CD4-positive, CD25-positive, alpha-beta regulatory T cell (primary cell): ENCODE measurements around the gene CNDP1. TPM values are rescaled to one million over a fixed set of nuclear protein-coding genes. Genes with fewer than 3 reads are reported as not detected.
"Not testable (repeated sequence)": the region's sequence is repeated elsewhere in the genome, so short reads cannot be mapped to it uniquely, and the experiment has no call there.

Experiments used
- ATAC-seq, 2 donors: fragments of 150-1000 bp; cut with Tn5 transposase; one replicate each; pipeline ENCODE4 v1.10.0; 2021; ENCODE audit warnings: low read depth in 2 of 2, moderate number of reproducible peaks in 2 of 2, moderate library complexity in 1 of 2
- DNase-seq, 3 donors: peaks; one replicate each; pipeline versions ENCODE4 v3.0.0 to v3.0.0-alpha.2; 2012 to 2022; ENCODE audit warnings: mixed read lengths in 1 of 3
- H3K27ac ChIP-seq: one replicate; pipeline ENCODE4 v1.7.0; 2013; ENCODE audit warnings: mild to moderate bottlenecking, low read length; ENCODE audit not compliant: insufficient read depth, poor library complexity, severe bottlenecking
- H3K27me3 ChIP-seq: one replicate; pipeline ENCODE4 v1.7.0; 2013; ENCODE audit warnings: low read length; ENCODE audit not compliant: control insufficient read depth, insufficient read depth
- H3K36me3 ChIP-seq: one replicate; pipeline ENCODE4 v1.7.0; 2013; ENCODE audit warnings: mild to moderate bottlenecking, low read length, moderate library complexity; ENCODE audit not compliant: control insufficient read depth, insufficient read depth
- H3K4me1 ChIP-seq: 2 replicates; pipeline ENCODE4 v1.7.0; 2013; ENCODE audit warnings: mild to moderate bottlenecking, low read length; ENCODE audit not compliant: insufficient read depth, control insufficient read depth, poor library complexity, severe bottlenecking
- H3K4me3 ChIP-seq: one replicate; pipeline ENCODE4 v1.7.0; 2013; ENCODE audit warnings: low read depth, mild to moderate bottlenecking, low read length, moderate library complexity
- H3K9me3 ChIP-seq, 2 experiments: 1 replicate in 1 of 2; 2 replicates in 1 of 2; pipeline ENCODE4 v1.7.0; 2013; ENCODE audit warnings: low read length in 2 of 2, mild to moderate bottlenecking in 1 of 2, moderate library complexity in 1 of 2; ENCODE audit not compliant: control insufficient read depth in 2 of 2
- H3K27ac Mint-ChIP-seq, 3 donors: one replicate each; pipeline ENCODE4 v1.8.0; 2020 to 2022; ENCODE audit warnings: mild to moderate bottlenecking in 3 of 3, mixed read lengths in 3 of 3, moderate library complexity in 2 of 3
- H3K27me3 Mint-ChIP-seq: one replicate; pipeline ENCODE4 v1.8.0; 2022; ENCODE audit warnings: mild to moderate bottlenecking, mixed read lengths
- H3K36me3 Mint-ChIP-seq: one replicate; pipeline ENCODE4 v1.8.0; 2020; ENCODE audit warnings: mixed read lengths
- H3K4me1 Mint-ChIP-seq, 4 donors: one replicate each; pipeline ENCODE4 v1.8.0; 2020 to 2022; ENCODE audit warnings: mixed read lengths in 4 of 4, mild to moderate bottlenecking in 1 of 4
- H3K4me3 Mint-ChIP-seq, 4 donors: one replicate each; pipeline ENCODE4 v1.8.0; 2020 to 2022; ENCODE audit warnings: mild to moderate bottlenecking in 4 of 4, mixed read lengths in 4 of 4, moderate library complexity in 3 of 4
- H3K9me3 Mint-ChIP-seq, 7 donors: one replicate each; pipeline ENCODE4 v1.8.0; 2020 to 2022; ENCODE audit warnings: mixed read lengths in 7 of 7, mild to moderate bottlenecking in 3 of 7, moderate library complexity in 2 of 7
- polyA plus RNA-seq, 4 donors: library from polyadenylated mRNA; unstranded; fragments of 300-500 nt; fragmentation: Illumina TruSeq; gene quantifications; one replicate each; pipeline ENCODE4 v1.2.3, GENCODE V29; 2021
- total RNA-seq: library from RNA; stranded (reverse); gene quantifications from one replicate; pipeline ENCODE4 v1.2.3, GENCODE V29; 2022

Gene CNDP1
- total and polyA plus RNA-seq, 5 donors from 2014 or later = 0.15 TPM; not detected in 4

DNA sequence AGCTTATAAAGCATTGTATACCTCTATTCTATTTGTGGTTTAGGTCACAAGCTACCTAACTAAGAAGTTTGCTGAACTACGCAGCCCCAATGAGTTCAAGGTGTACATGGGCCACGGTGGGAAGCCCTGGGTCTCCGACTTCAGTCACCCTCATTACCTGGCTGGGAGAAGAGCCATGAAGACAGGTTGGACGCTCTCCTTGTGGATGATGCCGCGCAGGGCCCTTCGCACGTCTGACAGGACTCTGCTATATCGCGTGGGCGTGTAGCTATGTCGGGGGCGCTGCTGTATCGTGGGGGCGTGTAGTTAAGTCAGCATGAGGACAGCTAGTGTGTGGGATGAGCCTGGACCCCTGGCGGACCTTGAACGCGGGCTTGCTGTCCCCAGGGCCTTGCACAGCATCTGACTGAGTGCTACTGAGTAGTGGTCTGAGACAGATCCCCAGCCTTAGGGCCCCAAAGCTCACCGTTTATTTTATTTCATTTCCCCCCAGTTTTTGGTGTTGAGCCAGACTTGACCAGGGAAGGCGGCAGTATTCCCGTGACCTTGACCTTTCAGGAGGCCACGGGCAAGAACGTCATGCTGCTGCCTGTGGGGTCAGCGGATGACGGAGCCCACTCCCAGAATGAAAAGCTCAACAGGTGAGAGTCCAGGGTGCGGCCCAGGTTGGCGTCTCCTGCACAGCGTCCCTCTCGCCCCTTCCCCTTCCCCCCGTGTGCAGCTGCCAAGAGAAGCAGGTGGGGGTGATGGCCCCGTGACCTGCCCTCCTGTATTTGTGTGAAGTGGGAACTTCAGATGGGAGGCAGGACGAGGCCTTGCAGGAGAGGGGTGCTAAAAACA lies 15.6 kb upstream of the CNDP1 start:
- peaks cover 66% of the 10 kb centered on the region for H3K36me3 ChIP-seq
- no peak overlapping the region for H3K4me3 ChIP-seq
- no peaks in the 10 kb centered on the region for H3K9me3 ChIP-seq
- ATAC-seq = no peak
- no peaks in the 10 kb centered on the region for H3K27me3 ChIP-seq
- no peaks in the 10 kb centered on the region for H3K27me3 Mint-ChIP-seq
- H3K4me1 Mint-ChIP-seq = no peaks in the 10 kb centered on the region
- no peak overlapping the region for H3K4me3 Mint-ChIP-seq
- peaks cover 44% of the 10 kb centered on the region for H3K36me3 Mint-ChIP-seq
- H3K27ac ChIP-seq = no peak overlapping the region
- no peak for DNase-seq
- H3K27ac Mint-ChIP-seq = no peak overlapping the region
- H3K9me3 Mint-ChIP-seq = no peaks in the 10 kb centered on the region
- H3K4me1 ChIP-seq = no peaks in the 10 kb centered on the region

DNA sequence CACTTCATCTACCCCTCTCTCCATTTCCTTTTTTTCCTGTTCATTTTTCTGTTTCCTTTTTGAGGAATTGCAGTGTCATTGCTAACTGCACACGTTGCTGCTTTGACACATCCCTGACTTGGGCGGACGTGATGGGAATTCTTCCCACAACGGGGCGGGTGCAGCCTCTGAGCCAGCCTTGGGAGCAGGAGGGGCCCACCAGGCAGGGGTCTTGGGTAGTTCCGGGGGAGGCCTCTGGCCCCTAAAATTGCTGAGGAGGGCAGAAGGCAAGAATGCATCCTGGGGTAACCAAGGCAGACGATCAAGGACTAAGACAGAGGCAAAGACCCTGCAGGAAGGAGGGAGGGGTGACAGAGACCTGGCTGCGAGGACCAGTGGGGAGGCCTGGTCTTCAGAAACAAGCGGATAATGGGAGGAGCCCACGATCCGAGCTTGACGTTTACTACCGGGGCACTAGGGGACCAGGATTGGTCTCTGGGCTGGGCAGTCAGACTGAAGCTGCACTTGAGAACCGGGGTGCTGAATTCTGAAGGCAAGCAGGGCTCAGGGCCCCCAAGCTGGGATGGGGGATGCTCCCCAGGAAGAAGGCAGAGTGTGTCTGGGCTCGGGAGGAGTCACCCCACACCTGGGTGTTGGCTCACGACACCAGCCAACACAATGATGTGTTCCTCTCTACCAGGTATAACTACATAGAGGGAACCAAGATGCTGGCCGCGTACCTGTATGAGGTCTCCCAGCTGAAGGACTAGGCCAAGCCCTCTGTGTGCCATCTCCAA lies 14.8 kb upstream of the CNDP1 start:
- Histone ChIP-seq H3K9me3 (no peaks in the 10 kb centered on the region), H3K36me3 (peaks cover 61% of the 10 kb centered on the region), H3K4me1 (no peaks in the 10 kb centered on the region), H3K4me3 (no peak overlapping the region), H3K27ac (no peak overlapping the region), H3K27me3 (no peaks in the 10 kb centered on the region)
- no peak overlapping the region for H3K4me3 Mint-ChIP-seq
- H3K27me3 Mint-ChIP-seq = no peaks in the 10 kb centered on the region
- peaks cover 44% of the 10 kb centered on the region for H3K36me3 Mint-ChIP-seq
- H3K4me1 Mint-ChIP-seq = no peaks in the 10 kb centered on the region
- peak overlapping the region in 1 of 3 donors; percentile 49 for H3K27ac Mint-ChIP-seq
- no peaks in the 10 kb centered on the region for H3K9me3 Mint-ChIP-seq
- no peak for DNase-seq
- no peak for ATAC-seq

DNA sequence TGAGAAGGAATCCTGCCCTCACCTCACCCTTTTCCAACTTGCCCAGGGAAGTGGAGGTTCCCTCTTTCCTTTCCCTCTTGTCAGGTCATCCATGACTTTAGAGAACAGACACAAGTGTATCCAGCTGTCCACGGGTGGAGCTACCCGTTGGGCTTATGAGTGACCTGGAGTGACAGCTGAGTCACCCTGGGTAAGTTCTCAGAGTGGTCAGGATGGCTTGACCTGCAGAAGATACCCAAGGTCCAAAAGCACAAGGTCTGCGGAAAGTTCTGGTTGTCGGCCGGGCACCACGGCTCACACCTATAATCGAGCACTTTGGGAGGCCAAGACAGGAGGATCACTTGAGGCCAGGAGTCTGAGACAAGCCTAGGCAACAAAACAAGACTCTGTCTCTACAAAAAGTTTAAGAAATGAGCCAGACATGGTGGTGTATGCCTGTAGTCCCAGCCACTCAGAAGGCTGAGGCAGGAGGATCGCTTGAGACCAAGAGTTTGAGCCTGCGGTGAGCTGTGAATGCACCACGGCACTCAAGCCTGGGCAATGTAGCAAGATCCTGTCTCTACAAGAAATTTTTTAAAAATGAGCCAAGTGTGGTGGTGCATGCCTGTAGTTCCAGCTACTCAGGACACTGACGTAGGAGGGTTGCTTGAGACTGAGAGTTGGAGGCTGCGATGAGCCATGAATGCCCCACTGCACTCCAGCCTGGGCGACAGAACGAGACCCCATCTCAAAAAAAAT lies 14.0 kb upstream of the CNDP1 start:
- Mint-ChIP-seq H3K27me3 (no peaks in the 10 kb centered on the region), H3K4me1 (no peaks in the 10 kb centered on the region), H3K9me3 (no peaks in the 10 kb centered on the region), H3K27ac (peak overlapping the region in 1 of 3 donors; percentile 49), H3K36me3 (peaks cover 41% of the 10 kb centered on the region), H3K4me3 (no peak overlapping the region)
- Histone ChIP-seq H3K9me3 (no peaks in the 10 kb centered on the region), H3K4me1 (no peaks in the 10 kb centered on the region), H3K27me3 (no peaks in the 10 kb centered on the region), H3K36me3 (peaks cover 54% of the 10 kb centered on the region), H3K27ac (no peak overlapping the region), H3K4me3 (no peak overlapping the region)
- DNase-seq = no peak
- ATAC-seq = no peak

DNA sequence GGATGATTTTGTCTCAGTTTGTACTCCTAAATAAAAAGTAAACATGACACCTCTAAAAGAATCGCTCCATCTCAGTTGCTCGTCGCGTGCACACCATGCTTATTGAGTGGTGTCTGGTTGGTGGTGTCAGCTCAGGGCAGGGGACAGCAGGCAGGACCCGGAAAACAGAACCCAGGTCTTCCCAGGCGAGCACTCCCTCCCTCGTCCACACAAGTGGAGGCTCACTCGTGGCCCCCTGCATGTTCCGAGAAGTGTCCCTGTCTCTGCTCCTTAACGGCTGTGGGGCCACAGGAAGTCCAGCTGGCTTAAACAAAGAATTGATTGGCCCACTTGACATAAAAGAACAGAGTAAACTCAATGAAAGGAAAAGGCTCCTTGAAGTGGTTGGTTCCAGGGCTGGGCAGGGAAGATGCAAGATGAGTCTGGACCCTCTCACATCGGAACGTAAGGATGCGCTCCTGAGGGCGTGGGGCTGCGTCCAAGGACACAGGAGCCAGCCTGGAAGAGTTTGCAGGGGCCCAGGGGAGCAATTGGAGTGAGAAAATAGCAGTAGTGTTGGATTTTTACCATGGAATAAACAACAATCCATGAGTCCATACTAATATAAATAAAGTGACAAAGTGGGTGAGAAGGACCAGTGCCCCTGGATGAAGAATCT lies 13.1 kb upstream of the CNDP1 start:
- Mint-ChIP-seq H3K9me3 (no peaks in the 10 kb centered on the region), H3K4me3 (no peak overlapping the region), H3K36me3 (peaks cover 41% of the 10 kb centered on the region), H3K4me1 (no peaks in the 10 kb centered on the region), H3K27ac (no peak overlapping the region), H3K27me3 (no peaks in the 10 kb centered on the region)
- ATAC-seq (no peak), DNase-seq (no peak)
- H3K36me3 ChIP-seq = peaks cover 45% of the 10 kb centered on the region
- no peaks in the 10 kb centered on the region for H3K27me3 ChIP-seq
- H3K27ac ChIP-seq = no peak overlapping the region
- H3K4me1 ChIP-seq = no peaks in the 10 kb centered on the region
- H3K9me3 ChIP-seq = no peaks in the 10 kb centered on the region
- no peak overlapping the region for H3K4me3 ChIP-seq

DNA sequence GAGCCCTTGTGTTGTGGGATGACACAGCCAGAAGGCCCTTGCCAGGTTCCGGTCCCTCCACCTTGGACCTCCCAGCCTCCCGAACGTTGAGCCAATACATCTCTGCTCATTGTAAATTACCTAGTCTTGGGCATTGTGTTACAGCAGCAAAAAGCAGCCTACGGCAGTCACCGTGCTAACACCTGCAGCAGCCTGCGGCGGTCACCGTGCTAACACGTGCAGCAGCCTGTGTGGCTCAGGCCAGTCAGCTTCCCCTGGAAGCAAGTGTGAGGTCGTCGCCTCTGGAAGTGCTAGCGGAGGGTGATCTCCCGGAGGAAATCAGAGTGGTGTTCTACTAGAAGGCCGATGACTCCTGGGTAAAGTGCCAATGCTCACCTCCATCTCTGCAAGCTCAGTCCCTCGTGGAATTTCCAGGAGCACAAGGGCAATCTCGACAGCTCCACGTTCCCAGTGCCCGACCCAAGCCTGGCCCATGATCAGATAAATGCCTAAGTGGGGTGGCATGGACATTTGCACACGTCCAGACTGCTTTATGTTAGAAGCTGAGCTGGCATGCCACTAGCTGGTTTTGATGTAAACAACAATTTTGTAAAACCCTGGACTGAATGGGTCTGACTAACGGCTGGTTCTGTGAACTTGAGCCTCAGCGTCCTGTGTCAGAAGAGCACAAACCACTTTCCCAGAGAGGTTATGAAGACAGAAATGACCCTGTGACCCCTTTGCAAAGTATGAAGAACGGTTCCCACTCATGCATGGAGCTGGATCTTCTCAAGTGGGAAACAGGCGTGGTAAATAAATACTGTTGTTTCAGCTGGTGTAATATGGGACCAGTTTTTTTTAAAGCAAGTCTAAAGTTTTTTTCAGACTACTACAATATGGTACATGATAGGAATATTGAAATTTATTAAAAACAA lies 11.4 kb upstream of the CNDP1 start:
- H3K4me1 ChIP-seq = no peaks in the 10 kb centered on the region
- H3K9me3 ChIP-seq = no peaks in the 10 kb centered on the region
- ATAC-seq = no peak
- Mint-ChIP-seq H3K4me1 (no peaks in the 10 kb centered on the region), H3K27ac (peak overlapping the region in 2 of 3 donors; percentile 6 to 77), H3K36me3 (peaks cover 34% of the 10 kb centered on the region), H3K9me3 (no peaks in the 10 kb centered on the region), H3K4me3 (no peak overlapping the region), H3K27me3 (peaks cover 6% of the 10 kb centered on the region)
- H3K27me3 ChIP-seq = no peaks in the 10 kb centered on the region
- DNase-seq = no peak
- H3K27ac ChIP-seq = no peak overlapping the region
- H3K4me3 ChIP-seq = no peak overlapping the region
- peaks cover 31% of the 10 kb centered on the region for H3K36me3 ChIP-seq

DNA sequence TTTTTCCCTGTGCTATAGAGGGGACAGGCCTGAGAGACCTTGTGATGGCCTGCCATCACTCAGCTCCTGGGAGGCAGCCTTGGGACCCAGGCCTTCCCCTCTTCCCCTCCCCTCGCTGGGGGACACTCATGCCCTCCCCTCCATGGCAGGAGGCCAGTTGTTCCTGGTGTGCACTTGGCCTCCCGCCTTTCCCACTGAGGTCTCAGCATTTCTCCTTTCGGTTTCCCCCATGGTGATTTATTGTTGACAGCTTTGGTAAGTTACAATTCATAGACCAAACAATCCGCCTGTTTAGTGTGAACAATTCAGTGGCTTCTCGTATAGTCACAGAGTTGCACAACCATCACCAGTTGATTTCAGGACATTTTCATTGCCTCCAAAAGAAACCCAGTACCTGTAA lies 10.2 kb upstream of the CNDP1 start:
- Histone ChIP-seq H3K36me3 (peaks cover 20% of the 10 kb centered on the region), H3K27ac (no peak overlapping the region), H3K9me3 (no peaks in the 10 kb centered on the region), H3K4me3 (no peak overlapping the region), H3K27me3 (no peaks in the 10 kb centered on the region), H3K4me1 (no peaks in the 10 kb centered on the region)
- no peaks in the 10 kb centered on the region for H3K4me1 Mint-ChIP-seq
- H3K27ac Mint-ChIP-seq = peak overlapping the region in 1 of 3 donors; percentile 54
- no peak for DNase-seq
- ATAC-seq = no peak
- peaks cover 24% of the 10 kb centered on the region for H3K36me3 Mint-ChIP-seq
- H3K4me3 Mint-ChIP-seq = no peak overlapping the region
- peaks cover 6% of the 10 kb centered on the region for H3K27me3 Mint-ChIP-seq
- H3K9me3 Mint-ChIP-seq = no peaks in the 10 kb centered on the region

DNA sequence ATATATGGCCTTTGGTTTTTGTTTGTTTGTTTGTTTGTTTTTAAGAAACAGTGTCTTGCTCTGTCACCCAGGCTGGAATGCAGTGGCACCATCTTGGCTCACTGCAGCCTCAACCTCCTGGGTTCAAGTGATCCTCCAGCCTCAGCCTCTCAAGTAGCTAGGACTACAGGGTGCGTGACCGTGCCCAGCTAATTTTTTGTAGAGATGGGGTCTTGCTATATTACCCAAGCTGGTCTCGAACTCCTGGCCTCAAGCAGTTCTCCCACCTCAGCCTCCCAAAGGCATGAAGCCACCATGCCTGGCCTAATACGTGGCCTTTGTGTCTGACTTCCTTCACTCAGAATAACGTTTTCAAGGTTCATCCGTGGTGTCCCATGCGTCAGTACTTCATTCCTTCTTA lies 9.4 kb upstream of the CNDP1 start:
- H3K9me3 ChIP-seq, ATAC-seq, H3K4me1 Mint-ChIP-seq, H3K27ac ChIP-seq, H3K4me3 Mint-ChIP-seq, H3K27me3 Mint-ChIP-seq, DNase-seq, H3K27me3 ChIP-seq, H3K4me3 ChIP-seq, H3K9me3 Mint-ChIP-seq, H3K4me1 ChIP-seq, H3K27ac Mint-ChIP-seq: not testable (repeated sequence)
- H3K36me3 Mint-ChIP-seq = peaks cover 16% of the 10 kb centered on the region
- H3K36me3 ChIP-seq = peaks cover 12% of the 10 kb centered on the region
